Panc1 (cell line): Measurements from ENCODE around the gene PLEKHD1. TPM values are rescaled to one million over a fixed set of nuclear protein-coding genes. Genes with fewer than 3 reads are reported as not detected.

ENCODE experiments used
- ATAC-seq: fragments of 200-7000 bp; cut with Tn5 transposase; 2 replicates; pipeline ENCODE4 v1.9.1; 2020; ENCODE audit warnings: mild to moderate bottlenecking, moderate library complexity
- BruUV-seq: library from RNA; stranded (reverse); fragments of 400-500 nt; replicated peaks from 2 replicates; lab custom pipeline; 2021; lab: Mats Ljungman, UMichigan
- CTCF ChIA-PET: fragments of 300-600 bp; sonication (Branson Sonifier 250); formaldehyde crosslinking; loops from one replicate; lab custom pipeline; 2022; ENCODE audit warnings: antibody characterized with exemption; lab: Charles Lee
- POLR2A ChIA-PET: fragments of 300-600 bp; sonication (Branson Sonifier 250); formaldehyde crosslinking; loops from one replicate; lab custom pipeline; 2022; ENCODE audit warnings: antibody characterized with exemption; lab: Charles Lee
- DNase-seq: peaks from one replicate; pipeline ENCODE4 v3.0.0-alpha.2; 2010; ENCODE audit warnings: low read depth, low spot score
- H3K27ac ChIP-seq: 2 replicates; pipeline ENCODE4 v1.5.1; 2011; ENCODE audit warnings: mild to moderate bottlenecking, low read length, inconsistent platforms
- H3K27me3 ChIP-seq: fragments of 200-500 bp; sonication (Bioruptor generic); 2 replicates; pipeline ENCODE4 v1.6.0; 2014; ENCODE audit warnings: low read length, inconsistent platforms; ENCODE audit not compliant: control insufficient read depth, insufficient read depth
- H3K36me3 ChIP-seq: fragments of 200-500 bp; sonication (Bioruptor generic); 2 replicates; pipeline ENCODE4 v1.5.1; 2014; ENCODE audit warnings: inconsistent platforms, mild to moderate bottlenecking, low read length, moderate library complexity; ENCODE audit not compliant: control insufficient read depth, insufficient read depth
- H3K4me1 ChIP-seq: 2 replicates; pipeline ENCODE4 v1.5.1; 2011; ENCODE audit warnings: inconsistent platforms, mild to moderate bottlenecking, low read length, moderate library complexity; ENCODE audit not compliant: control insufficient read depth, insufficient read depth
- H3K4me3 ChIP-seq, 2 experiments: 2 replicates each; pipeline ENCODE4 v1.5.1; 2011 to 2012; ENCODE audit warnings: low read depth in 2 of 2, low read length in 2 of 2, mild to moderate bottlenecking in 2 of 2, inconsistent platforms in 1 of 2, moderate library complexity in 1 of 2
- H3K9me3 ChIP-seq: fragments of 200-500 bp; sonication (Bioruptor generic); 2 replicates; pipeline ENCODE4 v1.5.1; 2014; ENCODE audit warnings: low read depth, mild to moderate bottlenecking, inconsistent platforms, low read length, moderate library complexity; ENCODE audit not compliant: control insufficient read depth, insufficient read depth
- POLR2AphosphoS5 ChIP-seq: IDR thresholded peaks from 2 replicates; pipeline ENCODE4 v1.6.1; 2012; ENCODE audit warnings: mild to moderate bottlenecking, low read depth, low read length, moderate library complexity
- REST ChIP-seq, 2 experiments: IDR thresholded peaks; 2 replicates each; pipeline ENCODE4 v1.6.1; 2011 to 2012; ENCODE audit warnings: low read depth in 2 of 2, control low read depth in 1 of 2, low read length in 1 of 2, mild to moderate bottlenecking in 1 of 2, moderate library complexity in 1 of 2; ENCODE audit not compliant: insufficient read depth in 1 of 2
- SIN3A ChIP-seq: IDR thresholded peaks from 2 replicates; pipeline ENCODE4 v1.6.1; 2012; ENCODE audit warnings: low read depth, mild to moderate bottlenecking, low read length, moderate library complexity, borderline replicate concordance; ENCODE audit not compliant: insufficient read depth
- TCF7L2 ChIP-seq: IDR thresholded peaks from 2 replicates; pipeline ENCODE4 v1.6.1; 2011; ENCODE audit warnings: mild to moderate bottlenecking, low read depth, low read length, inconsistent platforms
- in situ Hi-C: cut with HindIII; loops from 2 replicates; pipeline ENCODE4 v1.10.0; 2016; ENCODE audit warnings: low sequenced_read_pairs, low pct_unique_long_range_greater_than_20kb
- intact Hi-C: fragments of 100-400 bp; cut with micrococcal nuclease; formaldehyde crosslinking; loops from one replicate; pipeline ENCODE4 v1.10.0; 2022; ENCODE audit not compliant: unreplicated experiment
- total RNA-seq: library from RNA; stranded (reverse); gene quantifications from one replicate; pipeline ENCODE4 v1.2.1, GENCODE V29; 2021; ENCODE audit not compliant: unreplicated experiment
- TF ChIP-seq, protein P1 (sequence below): fragments of 450-650 bp; IDR thresholded peaks from 2 replicates; pipeline ENCODE4 v1.5.1; 2017; ENCODE audit warnings: mild to moderate bottlenecking

PLEKHD1 gene
- total RNA-seq, 1 experiment from 2014 or later, result 0.08 TPM

GRCh38 chr14:69506241-69506595, 21.7 kb downstream of the PLEKHD1 start:
- no TSS peak for BruUV-seq
- Histone ChIP-seq H3K27me3 (no peaks in the 10 kb centered on the region), H3K4me1 (no peaks in the 10 kb centered on the region), H3K4me3 (no peak overlapping the region), H3K36me3 (no peaks in the 10 kb centered on the region), H3K9me3 (no peaks in the 10 kb centered on the region), H3K27ac (no peak overlapping the region)
- in situ Hi-C loops, result no loop called here
- no peak for DNase-seq
- CTCF ChIA-PET, result no interaction called here
- ATAC-seq, result no peak
- POLR2A ChIA-PET, result no interaction called here
- TF ChIP-seq SIN3A, result no peak
- TF ChIP-seq REST (IDR thresholded peaks at IDR 0.05; ENCODE audit: insufficient read depth in 1 of 2, low read depth in 2 of 2, low read length in 1 of 2), result no peak
- no peak for TF ChIP-seq TCF7L2
- no peak for TF ChIP-seq POLR2AphosphoS5
- TF ChIP-seq, protein P1, sequence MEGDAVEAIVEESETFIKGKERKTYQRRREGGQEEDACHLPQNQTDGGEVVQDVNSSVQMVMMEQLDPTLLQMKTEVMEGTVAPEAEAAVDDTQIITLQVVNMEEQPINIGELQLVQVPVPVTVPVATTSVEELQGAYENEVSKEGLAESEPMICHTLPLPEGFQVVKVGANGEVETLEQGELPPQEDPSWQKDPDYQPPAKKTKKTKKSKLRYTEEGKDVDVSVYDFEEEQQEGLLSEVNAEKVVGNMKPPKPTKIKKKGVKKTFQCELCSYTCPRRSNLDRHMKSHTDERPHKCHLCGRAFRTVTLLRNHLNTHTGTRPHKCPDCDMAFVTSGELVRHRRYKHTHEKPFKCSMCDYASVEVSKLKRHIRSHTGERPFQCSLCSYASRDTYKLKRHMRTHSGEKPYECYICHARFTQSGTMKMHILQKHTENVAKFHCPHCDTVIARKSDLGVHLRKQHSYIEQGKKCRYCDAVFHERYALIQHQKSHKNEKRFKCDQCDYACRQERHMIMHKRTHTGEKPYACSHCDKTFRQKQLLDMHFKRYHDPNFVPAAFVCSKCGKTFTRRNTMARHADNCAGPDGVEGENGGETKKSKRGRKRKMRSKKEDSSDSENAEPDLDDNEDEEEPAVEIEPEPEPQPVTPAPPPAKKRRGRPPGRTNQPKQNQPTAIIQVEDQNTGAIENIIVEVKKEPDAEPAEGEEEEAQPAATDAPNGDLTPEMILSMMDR, result no peak
- intact Hi-C loops, result no loop called here

DNA sequence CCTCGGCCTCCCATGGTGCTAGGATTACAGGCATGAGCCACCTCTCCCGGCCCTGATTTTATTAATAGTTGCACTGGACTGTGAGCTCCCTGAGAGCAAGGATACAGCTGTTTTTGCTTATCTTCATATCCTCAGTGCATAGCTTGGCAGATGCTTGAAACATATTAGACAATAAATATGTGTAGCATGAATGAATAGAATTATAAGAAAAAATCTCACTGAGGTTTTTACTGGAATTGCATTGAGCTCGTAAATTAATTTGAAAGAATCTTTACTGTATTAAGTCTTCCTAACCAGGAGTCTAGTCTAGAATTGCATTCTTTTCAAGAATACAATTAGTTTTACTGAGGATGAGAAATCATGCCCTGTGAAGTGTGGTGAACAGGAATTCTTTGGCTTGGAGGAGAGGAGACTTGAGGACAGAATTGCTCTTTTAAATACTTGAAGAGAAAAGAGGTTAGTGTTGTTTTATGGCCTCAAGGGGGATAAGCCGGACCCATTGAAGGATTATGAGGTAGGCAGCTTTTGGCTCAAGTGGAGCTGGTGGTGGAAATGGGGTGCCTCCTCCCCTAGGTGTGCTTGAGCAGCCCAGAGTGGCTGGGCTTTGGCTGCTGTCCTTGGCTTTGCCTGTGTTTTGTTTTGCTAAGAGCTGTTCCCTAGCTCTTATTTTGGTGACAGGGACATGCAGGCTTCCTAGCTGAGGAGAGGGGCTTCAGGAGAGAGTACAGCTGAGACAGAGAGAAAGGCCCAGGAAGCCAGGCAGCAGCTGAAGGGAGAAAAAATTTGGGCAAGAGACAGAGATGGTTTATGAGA, 34.0 kb downstream of the PLEKHD1 start:
- H3K4me3 ChIP-seq, result no peak overlapping the region
- in situ Hi-C loops (no loop called here), intact Hi-C loops (no loop called here)
- no peaks in the 10 kb centered on the region for H3K36me3 ChIP-seq
- ATAC-seq (no peak), DNase-seq (no peak)
- no peak overlapping the region for H3K27ac ChIP-seq
- H3K9me3 ChIP-seq, result no peaks in the 10 kb centered on the region
- CTCF ChIA-PET, result no interaction called here
- TF ChIP-seq REST (IDR thresholded peaks at IDR 0.05; ENCODE audit: insufficient read depth in 1 of 2, low read depth in 2 of 2, low read length in 1 of 2), result no peak
- TF ChIP-seq, protein P1, result no peak
- TF ChIP-seq SIN3A, result no peak
- no peak for TF ChIP-seq POLR2AphosphoS5
- BruUV-seq, result no TSS peak
- H3K27me3 ChIP-seq, result peaks cover 2% of the 10 kb centered on the region; the same call in 1 of the 2 replicates
- no peaks in the 10 kb centered on the region for H3K4me1 ChIP-seq
- POLR2A ChIA-PET, result interaction anchor here (0.5 kb wide), 1 partner anchor 117 kb away, joined by 4 read pairs; no protein-coding TSS in a partner anchor
